ENCODE measurements around the gene OR7C2.
"Not testable (repeated sequence)": the region's sequence is repeated elsewhere in the genome, so short reads cannot be mapped to it uniquely, and the experiment has no call there.

Gene OR7C2

DNA sequence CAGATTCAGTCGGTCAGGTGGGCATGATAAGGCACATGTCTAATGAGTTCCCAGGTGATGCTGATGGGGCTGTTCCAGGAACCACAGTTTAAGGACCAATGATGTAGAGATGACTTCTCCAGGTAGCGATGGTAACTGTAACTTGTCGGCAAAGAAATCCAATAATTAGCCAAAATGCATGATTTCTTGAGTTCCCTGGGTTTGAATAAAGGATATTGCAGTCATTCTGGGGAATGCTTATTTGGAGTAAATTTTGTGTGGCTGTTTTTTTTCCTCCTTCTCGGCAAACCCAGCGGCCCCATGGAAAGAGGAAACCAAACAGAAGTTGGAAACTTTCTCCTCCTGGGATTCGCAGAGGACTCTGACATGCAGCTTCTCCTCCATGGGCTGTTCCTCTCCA lies at the start of gene OR7C2:
Gene OR7C2 (plus strand): TSS at position 301 of the 400 bp plus-strand sequence. CDS start 0 bp downstream, at position 301.
- in situ Hi-C loops (cut with MboI; ENCODE audit: low sequenced_read_pairs) = no loop called here

DNA sequence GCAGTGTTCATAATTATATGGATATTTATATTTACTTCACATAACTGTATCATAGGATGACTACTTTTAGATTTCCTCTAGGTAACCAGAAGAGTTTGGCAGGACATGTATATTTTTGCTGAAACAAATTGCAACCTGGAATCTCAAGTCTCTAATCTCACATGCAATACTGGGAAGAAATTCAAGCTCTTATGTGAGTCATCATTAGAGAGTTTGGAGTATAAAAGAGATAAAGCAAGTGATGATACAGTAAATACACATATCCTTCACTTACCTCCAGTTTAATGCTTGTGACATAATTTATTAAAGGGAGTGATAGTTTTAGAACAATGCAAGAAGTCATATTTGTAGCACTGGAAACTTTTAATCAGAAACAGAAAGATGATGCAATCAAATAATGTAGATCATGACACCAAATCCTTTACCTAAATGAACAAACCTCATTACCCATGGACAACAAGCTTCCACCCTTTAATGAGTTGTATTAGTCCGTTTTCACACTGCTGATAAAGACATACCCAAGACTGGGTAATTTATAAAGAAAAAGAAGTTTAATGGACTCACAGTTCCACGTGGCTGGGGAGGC lies 39.5 kb upstream of the OR7C2 start:
- in situ Hi-C loops (cut with MboI; ENCODE audit: low sequenced_read_pairs) = no loop called here

DNA sequence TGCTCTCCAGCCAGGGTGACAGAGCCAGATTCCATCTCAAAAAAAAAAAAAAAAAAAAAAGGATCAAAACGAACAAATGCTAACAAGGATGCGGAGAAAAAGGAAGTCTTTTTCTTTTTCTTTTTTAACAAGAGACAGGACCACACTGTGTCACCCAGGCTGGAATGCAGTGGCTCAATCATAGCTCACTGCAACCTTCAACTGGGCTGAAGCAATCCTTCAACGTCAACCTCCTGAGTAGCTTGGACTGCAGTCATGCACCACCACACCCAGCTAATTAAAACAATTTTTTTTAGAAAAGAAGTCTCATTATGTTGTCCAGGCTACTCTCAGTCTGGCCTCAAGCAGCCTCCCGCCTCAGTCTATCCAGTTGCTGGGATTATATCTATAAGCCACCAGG lies 34.6 kb upstream of the OR7C2 start:
- in situ Hi-C loops (cut with MboI; ENCODE audit: low sequenced_read_pairs) = no loop called here

DNA sequence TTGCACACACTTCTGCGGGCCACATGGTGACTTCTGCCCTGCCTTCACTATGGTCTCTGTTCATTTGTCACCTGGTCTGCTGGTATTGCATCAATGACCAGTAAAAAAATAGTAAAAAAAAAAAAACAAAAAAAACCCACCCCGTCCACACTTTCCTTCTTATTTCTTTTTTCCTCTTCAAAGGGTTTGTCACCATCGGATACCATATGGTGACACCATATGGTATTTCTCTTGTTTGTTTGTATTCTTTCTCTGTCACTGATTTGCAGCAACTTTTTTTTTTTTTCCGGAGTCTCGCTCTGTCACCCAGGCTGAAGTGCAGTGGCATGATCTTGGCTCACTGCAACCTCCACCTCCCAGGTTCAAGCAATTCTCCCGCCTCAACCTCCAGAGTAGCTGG lies 26.2 kb upstream of the OR7C2 start:
- in situ Hi-C loops (cut with MboI; ENCODE audit: low sequenced_read_pairs) = no loop called here

DNA sequence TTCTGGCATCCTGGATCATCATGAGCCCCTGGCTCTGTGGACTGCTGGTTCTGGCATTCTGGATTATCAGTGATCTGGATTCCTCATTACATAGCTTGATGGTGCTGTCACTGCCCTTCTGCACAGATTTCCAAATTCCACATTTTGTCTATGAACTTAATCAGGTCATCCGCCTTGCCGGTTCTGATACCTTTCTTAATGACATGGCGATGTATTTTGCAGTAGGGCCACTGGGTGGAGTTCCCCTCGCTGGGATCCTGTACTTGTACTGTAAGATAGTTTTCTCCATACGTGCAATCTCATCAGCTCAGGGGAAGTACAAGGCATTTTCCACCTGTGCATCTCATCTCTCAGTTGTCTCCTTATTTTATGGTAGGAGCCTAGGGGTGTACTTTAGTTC lies 24.4 kb upstream of the OR7C2 start:
- in situ Hi-C loops (cut with MboI; ENCODE audit: low sequenced_read_pairs) = no loop called here

DNA sequence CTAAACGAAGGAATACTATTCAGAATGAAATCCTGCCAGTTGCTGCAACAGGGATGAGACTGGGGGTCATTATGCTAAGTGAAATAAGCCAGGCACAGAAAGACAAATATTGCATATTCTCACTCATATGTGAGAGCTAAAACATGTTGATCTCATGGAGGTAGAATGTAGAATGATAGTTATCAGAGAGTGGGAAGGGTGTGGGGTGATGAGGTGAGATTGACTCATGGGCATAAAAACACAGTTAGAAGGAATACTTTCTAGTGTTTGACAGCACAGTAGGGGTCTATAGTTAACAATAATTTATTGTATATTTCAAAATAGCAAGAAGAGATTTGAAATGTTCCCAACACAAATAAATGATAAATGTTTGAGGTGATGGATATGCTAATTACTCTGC lies 7.8 kb upstream of the OR7C2 start:
- in situ Hi-C loops (cut with MboI; ENCODE audit: low sequenced_read_pairs) = no loop called here

DNA sequence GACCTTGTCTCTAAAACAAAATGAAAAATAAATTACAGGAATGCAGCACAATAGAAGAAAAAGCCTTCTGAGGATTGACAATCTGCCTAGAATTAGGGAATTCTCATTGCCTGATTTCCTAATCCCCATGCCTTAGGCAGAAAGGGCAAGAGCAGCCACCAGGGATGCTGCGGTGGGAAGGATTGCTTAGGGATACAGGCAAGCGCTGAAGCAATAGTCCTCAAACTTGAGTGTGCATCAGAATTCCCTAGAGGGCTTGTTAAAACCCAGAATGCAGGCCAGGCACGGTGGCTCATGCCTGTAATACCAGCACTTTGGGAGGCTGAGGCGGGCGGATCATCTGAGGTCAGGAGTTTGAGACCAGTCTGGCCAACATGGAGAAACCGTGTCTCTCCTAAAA lies 1.0 kb upstream of the OR7C2 start:
- in situ Hi-C loops (cut with MboI; ENCODE audit: low sequenced_read_pairs) = no loop called here

DNA sequence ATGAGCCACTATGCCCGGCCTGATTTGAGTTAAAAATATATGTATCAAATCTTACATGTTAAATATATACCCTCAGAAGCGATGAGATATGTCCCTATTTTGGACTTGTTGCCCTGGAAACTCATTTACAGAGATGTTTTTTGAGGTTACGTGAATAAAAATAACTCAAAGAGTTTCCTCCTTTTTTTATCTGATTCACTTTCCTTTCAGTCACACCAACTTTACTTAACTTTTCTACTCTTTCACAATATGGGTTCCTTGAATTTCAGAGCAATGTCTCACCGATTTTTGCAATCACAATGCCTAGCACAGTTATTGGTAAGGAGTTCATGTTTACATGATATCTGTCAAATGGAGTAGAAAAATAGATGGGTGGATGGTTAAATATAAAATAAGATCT lies 2.3 kb downstream of the OR7C2 start:
- in situ Hi-C loops (cut with MboI; ENCODE audit: low sequenced_read_pairs) = no loop called here

DNA sequence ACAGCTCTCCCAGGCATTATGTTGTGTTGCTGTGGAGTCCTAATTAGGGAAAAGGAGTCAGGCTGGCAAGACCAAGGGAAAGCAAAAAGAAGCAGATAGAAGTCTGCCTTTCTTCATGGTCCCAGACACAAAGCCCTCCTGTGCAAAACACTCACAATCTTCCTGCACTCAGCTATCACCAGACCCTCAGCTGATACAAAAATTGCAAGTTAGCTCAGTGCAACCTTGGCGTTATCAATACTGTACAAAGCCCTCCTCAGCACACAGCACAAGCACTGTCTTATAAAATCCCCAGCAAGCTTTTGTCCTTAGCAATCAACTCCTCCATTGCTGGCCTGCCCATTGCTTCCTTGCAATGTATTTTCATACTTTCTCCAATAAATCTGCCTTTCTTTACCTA lies 3.2 kb downstream of the OR7C2 start:
- in situ Hi-C loops (cut with MboI; ENCODE audit: low sequenced_read_pairs) = no loop called here

DNA sequence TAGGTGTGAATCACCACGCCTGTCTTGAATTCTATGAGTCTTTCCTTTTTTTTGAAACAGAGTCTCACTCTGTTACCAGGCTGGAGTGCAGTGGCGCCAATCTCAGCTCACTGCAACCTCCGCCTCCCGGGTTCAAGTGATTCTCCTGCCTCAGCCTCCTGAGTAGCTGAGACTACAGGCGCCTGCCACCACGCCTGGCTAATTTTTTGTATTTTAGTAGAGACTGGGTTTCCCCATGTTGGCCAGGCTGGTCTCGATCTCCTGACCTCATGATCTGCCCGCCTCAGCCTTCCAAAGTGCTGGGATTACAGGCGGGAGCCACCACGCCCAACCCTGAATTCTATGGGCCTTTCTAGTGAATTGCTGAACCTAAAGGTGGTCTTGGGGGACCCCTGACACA lies 8.1 kb downstream of the OR7C2 start:
- in situ Hi-C loops (cut with MboI; ENCODE audit: low sequenced_read_pairs) = not testable (repeated sequence)

DNA sequence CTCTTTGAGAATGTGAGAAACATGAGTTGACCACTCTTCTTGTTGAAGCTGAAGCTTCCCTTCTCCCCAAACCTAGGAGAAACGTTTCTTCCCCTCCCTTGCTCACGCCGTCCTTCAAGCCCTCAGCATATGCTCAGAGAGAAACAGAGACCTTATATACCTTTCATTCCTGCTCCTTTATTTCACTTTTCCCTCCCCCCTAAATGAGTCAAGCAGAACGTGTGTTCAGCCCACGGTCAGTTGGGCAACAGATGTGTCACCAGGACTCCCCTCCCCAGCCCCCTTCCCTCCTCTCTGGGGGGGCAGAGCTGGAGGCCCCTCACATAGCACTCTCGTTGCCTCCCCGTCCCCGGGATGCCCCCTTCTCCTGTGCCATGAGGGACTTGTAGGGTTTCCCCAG lies 8.6 kb downstream of the OR7C2 start:
- in situ Hi-C loops (cut with MboI; ENCODE audit: low sequenced_read_pairs) = no loop called here

DNA sequence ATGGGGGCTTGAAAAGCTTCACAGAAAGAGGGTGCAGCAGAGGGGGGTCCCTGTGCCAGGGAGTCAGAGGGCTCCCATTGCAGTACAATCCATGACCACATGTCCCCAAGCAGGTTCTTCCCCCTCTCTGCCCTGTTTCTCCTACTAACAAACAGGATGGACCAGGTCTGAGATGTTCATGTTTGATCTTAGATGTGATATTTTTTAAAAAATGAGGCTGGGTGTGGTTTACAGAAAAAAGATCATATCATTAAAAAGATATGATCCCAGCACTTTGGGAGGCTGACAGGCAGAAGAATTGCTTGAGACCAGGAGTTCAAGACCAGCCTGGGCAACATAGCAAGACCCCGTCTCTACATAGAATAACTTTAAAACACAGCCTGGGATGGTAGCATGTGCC lies 9.1 kb downstream of the OR7C2 start:
- in situ Hi-C loops (cut with MboI; ENCODE audit: low sequenced_read_pairs) = no loop called here

DNA sequence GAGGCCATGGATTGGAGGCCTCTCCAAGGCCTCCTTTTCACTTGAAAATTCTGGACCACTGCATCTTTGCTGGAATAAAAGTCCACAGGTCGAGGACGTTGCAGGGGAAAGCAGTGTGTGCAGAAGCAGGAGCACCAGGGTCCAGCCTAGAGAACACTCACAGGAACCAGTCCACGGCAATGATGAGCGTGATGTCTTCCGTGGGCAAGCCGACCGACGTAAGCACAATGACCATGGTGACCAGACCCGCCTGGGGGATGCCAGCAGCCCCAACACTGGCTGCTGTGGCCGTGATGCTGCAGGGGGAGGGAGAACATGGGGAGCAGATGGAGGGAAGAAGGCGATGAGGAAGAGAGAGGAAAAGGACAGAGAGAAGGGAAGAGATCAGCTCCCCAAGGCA lies 11.5 kb downstream of the OR7C2 start:
- in situ Hi-C loops (cut with MboI; ENCODE audit: low sequenced_read_pairs) = no loop called here

DNA sequence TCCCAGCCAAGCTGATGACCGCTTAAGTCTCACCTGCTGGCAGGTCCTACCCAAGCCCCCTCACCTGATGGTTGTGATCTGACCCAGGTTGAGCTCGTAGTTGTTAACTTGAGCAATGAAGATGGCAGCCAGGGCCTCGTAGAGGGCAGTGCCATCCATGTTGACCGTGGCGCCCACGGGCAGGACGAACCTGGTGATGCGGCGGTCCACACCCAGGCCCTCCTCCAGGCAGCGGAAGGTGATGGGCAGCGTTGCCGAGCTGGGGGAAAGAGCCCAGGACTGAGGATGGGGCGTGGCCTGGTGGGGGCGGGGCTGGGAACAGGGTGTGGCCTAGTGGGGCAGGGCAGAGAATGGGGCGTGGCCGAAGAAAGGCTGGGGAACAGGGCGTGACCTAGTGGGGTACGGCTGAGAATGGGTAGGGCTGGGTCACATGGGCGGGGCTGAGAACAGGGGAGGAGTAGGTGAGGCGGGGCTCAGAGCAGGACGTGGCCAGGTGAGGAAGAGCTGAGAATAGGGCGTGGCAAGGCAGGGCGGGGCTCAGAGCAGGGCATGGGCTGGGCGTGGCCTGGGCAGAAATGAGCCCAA lies 12.9 kb downstream of the OR7C2 start:
- in situ Hi-C loops (cut with MboI; ENCODE audit: low sequenced_read_pairs) = no loop called here

DNA sequence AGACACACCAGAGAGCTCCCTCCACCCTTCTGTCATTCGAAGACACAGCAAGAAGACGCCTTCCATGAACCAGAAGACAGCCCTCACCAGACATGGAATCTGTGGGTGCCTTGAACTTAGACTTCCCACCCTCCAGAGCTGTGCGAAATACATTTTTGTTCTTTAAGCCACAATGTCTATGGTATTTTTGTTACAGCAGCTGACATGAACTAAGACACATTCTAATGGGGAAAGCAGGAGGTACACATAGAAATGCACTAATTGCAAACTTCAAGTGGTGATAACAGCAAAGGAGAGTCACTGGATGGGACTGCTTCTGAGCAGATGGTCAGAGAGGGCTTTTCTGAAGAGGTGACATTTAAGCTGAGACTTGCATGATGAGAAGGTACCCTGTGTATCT lies 16.2 kb downstream of the OR7C2 start:
- in situ Hi-C loops (cut with MboI; ENCODE audit: low sequenced_read_pairs) = no loop called here

DNA sequence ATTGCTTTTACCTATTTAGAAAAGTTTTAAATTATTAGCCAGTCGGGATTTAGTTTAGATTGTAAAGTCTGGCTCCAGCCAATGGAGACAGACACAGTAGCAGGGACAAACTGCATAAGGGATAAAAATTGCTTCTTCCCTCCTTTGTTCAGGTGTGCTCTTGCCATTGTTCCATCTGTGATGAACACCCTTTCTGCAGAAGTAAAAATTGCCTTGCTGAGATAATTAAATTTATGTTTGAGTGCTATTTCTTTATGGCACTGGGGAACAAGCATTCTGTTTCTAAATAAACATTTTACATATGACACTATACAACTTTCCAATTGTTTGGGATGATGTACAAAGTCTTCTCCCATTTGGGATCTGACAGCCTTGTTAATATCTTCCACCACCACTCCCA lies 18.0 kb downstream of the OR7C2 start:
- in situ Hi-C loops (cut with MboI; ENCODE audit: low sequenced_read_pairs) = no loop called here

DNA sequence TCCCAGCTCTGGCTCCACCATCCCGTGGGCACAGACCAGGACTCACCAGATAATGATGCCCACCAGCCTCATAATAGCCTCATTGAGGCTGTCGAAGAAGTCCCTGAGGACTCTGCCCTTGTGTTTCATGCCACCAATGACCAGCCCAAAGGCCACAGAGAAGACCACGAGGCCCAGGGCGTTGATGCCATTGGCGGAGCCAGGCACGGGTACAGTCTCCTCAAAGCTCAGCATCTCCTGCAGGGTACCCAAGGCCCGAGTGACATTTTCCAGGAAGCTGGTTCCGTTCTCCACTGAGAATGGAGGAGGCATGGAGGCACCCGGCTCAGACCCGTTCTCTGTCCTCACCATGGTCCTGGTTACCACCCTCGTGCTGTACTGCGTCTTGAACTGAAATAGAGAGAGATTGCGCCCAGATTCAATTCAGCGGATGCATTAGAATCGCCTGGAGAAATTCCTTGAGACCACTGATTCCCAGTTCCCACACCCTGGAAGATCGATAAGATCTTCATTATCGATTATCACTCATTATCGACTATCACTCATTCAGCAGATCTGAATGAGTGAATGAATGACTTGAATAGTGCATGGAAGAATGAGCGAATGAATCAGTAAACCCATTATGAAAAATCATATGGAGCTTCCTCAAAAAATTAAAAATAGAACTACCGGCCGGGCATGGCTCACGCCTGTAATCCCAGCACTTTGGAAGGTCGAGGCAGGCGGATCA lies 20.8 kb downstream of the OR7C2 start:
- in situ Hi-C loops (cut with MboI; ENCODE audit: low sequenced_read_pairs) = no loop called here

DNA sequence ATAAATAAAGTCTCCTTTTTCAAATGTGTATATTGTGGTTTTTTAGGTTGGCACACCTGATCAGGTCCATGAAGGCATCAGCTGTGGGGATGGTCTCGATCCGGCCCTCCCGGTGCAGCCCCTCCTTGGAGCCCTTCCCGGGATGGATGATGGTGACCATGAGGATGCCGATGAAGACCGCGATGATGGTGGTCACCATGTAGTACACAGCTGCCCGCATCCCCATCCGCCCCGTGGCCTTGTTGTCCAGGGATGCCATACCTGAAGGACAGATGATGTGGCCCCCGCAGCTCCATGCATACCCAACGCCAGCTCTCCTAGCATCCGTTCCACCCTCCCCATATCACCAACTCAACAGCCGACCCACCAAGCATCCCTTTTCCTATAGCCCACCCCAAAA lies 27.0 kb downstream of the OR7C2 start:
- in situ Hi-C loops (cut with MboI; ENCODE audit: low sequenced_read_pairs) = no loop called here

DNA sequence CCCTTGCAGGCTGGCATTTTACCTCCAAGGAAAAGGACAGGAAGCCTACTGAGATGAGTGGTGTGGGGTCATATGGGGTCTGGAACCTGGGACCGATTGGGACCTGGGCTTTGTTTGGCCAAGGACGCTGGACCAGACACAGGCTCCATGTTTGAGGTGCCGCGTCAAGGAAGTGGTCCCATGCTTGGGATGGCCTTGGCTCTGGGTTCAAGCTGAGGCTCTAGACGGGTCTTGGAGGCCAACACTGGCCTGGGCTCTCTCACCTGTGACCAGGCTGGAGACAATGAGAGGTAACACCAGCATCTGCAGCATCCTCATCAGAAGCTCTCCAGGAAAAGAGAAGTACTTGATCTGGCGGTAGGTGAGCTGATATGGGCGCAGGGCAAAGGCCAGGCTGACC lies 30.2 kb downstream of the OR7C2 start:
- in situ Hi-C loops (cut with MboI; ENCODE audit: low sequenced_read_pairs) = no loop called here

DNA sequence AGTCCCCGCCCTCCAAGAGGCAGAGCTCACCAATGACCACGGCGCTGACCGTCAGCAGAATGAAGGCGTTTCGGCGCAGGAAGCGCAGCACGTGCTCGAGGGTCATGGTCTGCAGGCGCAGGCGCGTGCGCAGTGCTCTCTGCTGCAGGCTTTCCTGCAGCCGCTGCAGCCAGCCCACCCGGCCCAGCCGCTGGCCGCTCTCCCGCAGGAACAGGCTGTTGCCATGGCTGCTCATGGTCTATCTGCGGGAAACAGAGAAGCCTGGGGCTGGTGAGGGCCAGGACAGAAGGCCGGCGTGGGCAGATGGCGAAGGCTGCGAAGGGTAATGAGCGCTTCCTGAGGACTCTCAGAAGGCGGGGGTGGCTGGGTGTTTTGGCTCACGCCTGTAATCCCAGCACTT lies 31.4 kb downstream of the OR7C2 start:
- in situ Hi-C loops (cut with MboI; ENCODE audit: low sequenced_read_pairs) = no loop called here

DNA sequence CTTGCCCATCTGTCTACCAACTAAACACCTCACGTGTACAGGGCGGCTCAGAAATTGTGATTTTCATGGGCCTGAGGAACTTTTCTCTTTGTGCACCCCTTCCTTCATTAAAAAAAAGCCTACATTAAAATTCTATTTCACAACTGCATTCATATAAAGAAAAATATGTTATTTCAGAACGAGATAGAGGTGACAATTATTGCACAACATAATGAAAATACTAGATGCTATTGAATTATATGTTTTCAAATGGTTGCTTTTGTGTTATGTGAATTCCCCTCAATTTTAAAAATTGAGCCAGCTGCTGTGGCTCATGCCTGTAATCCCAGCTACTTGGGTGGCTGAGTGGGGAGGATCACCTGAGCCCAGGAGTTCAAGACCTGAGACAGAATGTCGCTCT lies 33.2 kb downstream of the OR7C2 start:
- in situ Hi-C loops (cut with MboI; ENCODE audit: low sequenced_read_pairs) = no loop called here

DNA sequence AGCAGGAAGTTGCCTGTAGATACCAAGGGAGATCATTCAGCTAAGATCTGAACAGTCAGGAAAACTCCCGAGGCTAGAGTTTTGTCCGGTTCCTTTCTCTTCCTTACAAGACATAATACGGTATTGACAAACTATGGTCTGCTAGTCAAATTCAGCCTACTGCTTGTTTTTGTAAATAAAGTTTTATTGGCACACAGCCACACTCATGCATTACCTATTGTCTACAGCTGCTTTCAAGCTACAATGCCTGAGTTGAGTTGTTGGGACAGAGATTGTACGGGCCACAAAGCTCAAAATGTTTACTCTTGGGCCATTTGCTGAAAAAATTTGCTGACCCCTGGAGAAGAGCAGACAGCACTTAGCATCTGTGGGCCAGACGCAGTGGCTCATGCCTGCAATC lies 35.8 kb downstream of the OR7C2 start:
- in situ Hi-C loops (cut with MboI; ENCODE audit: low sequenced_read_pairs) = no loop called here

Measured in hTERT RPE-1 (cell line).